DOHH2 (cell line): ENCODE data around the gene GAA.

Experiments used
- H3F3A ChIP-seq: fragments of 200-600 bp; sonication (generic), shearing (Covaris generic); 2 replicates; pipeline ENCODE4 v1.6.0; 2016; ENCODE audit warnings: antibody characterized with exemption, mild to moderate bottlenecking; ENCODE audit not compliant: control insufficient read depth, insufficient read depth
- H3K27ac ChIP-seq: fragments of 200-600 bp; sonication (generic); 2 replicates; pipeline ENCODE4 v1.5.1; 2014; ENCODE audit warnings: low read depth, mild to moderate bottlenecking, low read length, moderate library complexity
- H3K27me3 ChIP-seq: fragments of 200-600 bp; sonication (generic); 2 replicates; pipeline ENCODE4 v1.6.1; 2014; ENCODE audit warnings: mild to moderate bottlenecking, low read length, mixed read lengths; ENCODE audit not compliant: control insufficient read depth
- H3K36me3 ChIP-seq: fragments of 200-600 bp; sonication (generic); 2 replicates; pipeline ENCODE4 v1.6.1; 2014; ENCODE audit warnings: mild to moderate bottlenecking, low read length, moderate library complexity, mixed read lengths; ENCODE audit not compliant: control insufficient read depth
- H3K4me1 ChIP-seq: fragments of 200-600 bp; sonication (generic); 2 replicates; pipeline ENCODE4 v1.6.1; 2014; ENCODE audit warnings: mild to moderate bottlenecking, low read length, mixed read lengths; ENCODE audit not compliant: control insufficient read depth
- H3K4me2 ChIP-seq: fragments of 200-600 bp; sonication (generic); 2 replicates; pipeline ENCODE4 v1.6.0; 2014; ENCODE audit warnings: mild to moderate bottlenecking, low read length, moderate library complexity
- H3K4me3 ChIP-seq: fragments of 200-600 bp; sonication (generic); 2 replicates; pipeline ENCODE4 v1.5.1; 2014; ENCODE audit warnings: mild to moderate bottlenecking, low read length, mixed read lengths
- H3K79me2 ChIP-seq: fragments of 200-600 bp; sonication (generic); 2 replicates; pipeline ENCODE4 v1.6.1; 2014; ENCODE audit warnings: mild to moderate bottlenecking, low read length, mixed read lengths; ENCODE audit not compliant: control insufficient read depth
- H3K9me2 ChIP-seq: fragments of 200-600 bp; sonication (generic); replicated peaks from 2 replicates; pipeline ENCODE4 v1.6.1; 2014; ENCODE audit warnings: mild to moderate bottlenecking, low read length, mixed read lengths; ENCODE audit not compliant: control insufficient read depth
- H3K9me3 ChIP-seq: fragments of 200-600 bp; sonication (generic); 2 replicates; pipeline ENCODE4 v1.6.1; 2014; ENCODE audit warnings: antibody characterized with exemption, low read length, mixed read lengths; ENCODE audit not compliant: control insufficient read depth, insufficient read depth
- H4K20me1 ChIP-seq: fragments of 200-600 bp; sonication (generic); 2 replicates; pipeline ENCODE4 v1.6.0; 2014; ENCODE audit warnings: low read depth, mild to moderate bottlenecking, antibody characterized with exemption, low read length, moderate library complexity; ENCODE audit not compliant: control insufficient read depth, insufficient read depth
- CTCF ChIP-seq: fragments of 200-600 bp; sonication (generic); IDR thresholded peaks from one replicate; pipeline ENCODE4 v1.5.1; 2014; ENCODE audit warnings: antibody characterized with exemption, mild to moderate bottlenecking, low read depth, low read length; ENCODE audit not compliant: poor library complexity, severe bottlenecking
- EZH2phosphoT487 ChIP-seq: fragments of 200-600 bp; sonication (generic); IDR thresholded peaks from 2 replicates; pipeline ENCODE4 v1.6.1; 2017; ENCODE audit warnings: borderline replicate concordance, mild to moderate bottlenecking, antibody characterized with exemption, low read length, moderate library complexity, mixed read lengths

Gene GAA

GRCh38 chr17:80104321-80104955, 3.1 kb downstream of the GAA start:
- no peak for TF ChIP-seq CTCF
- TF ChIP-seq EZH2phosphoT487, result no peak
- H3K27ac ChIP-seq, result no peak overlapping the region
- peaks cover 5% of the 10 kb centered on the region for H3F3A ChIP-seq
- H3K36me3 ChIP-seq, result no peaks in the 10 kb centered on the region
- H4K20me1 ChIP-seq, result no peaks in the 10 kb centered on the region
- no peak overlapping the region for H3K4me2 ChIP-seq
- no peaks in the 10 kb centered on the region for H3K9me3 ChIP-seq
- H3K4me1 ChIP-seq, result peaks cover 26% of the 10 kb centered on the region
- H3K4me3 ChIP-seq, result no peak overlapping the region
- peaks cover 3% of the 10 kb centered on the region; the same call in 1 of the 2 replicates for H3K79me2 ChIP-seq
- H3K9me2 ChIP-seq, result no peaks in the 10 kb centered on the region
- no peaks in the 10 kb centered on the region for H3K27me3 ChIP-seq

GRCh38 chr17:80104956-80105375, 3.6 kb downstream of the GAA start:
- no peaks in the 10 kb centered on the region for H4K20me1 ChIP-seq
- peaks cover 3% of the 10 kb centered on the region; the same call in 1 of the 2 replicates for H3K79me2 ChIP-seq
- no peak for TF ChIP-seq EZH2phosphoT487
- TF ChIP-seq CTCF, result no peak

GRCh38 chr17:80105762-80106161, 4.4 kb downstream of the GAA start:
- Histone ChIP-seq H4K20me1 (no peaks in the 10 kb centered on the region), H3K36me3 (no peaks in the 10 kb centered on the region), H3K79me2 (peaks cover 3% of the 10 kb centered on the region; the same call in 1 of the 2 replicates), H3K27ac (no peak overlapping the region), H3K4me1 (peaks cover 18% of the 10 kb centered on the region), H3K4me3 (no peak overlapping the region), H3K4me2 (no peak overlapping the region), H3K9me3 (no peaks in the 10 kb centered on the region), H3K27me3 (no peaks in the 10 kb centered on the region), H3K9me2 (no peaks in the 10 kb centered on the region), H3F3A (no peaks in the 10 kb centered on the region; the same call in 1 of the 2 replicates)
- no peak for TF ChIP-seq EZH2phosphoT487
- no peak for TF ChIP-seq CTCF

More at GRCh38 chr17:80104956-80105375, 3.6 kb downstream of the GAA start:
- no peak overlapping the region for H3K27ac ChIP-seq
- H3F3A ChIP-seq, result peaks cover 5% of the 10 kb centered on the region
- H3K27me3 ChIP-seq, result no peaks in the 10 kb centered on the region
- H3K9me3 ChIP-seq, result no peaks in the 10 kb centered on the region
- no peaks in the 10 kb centered on the region for H3K36me3 ChIP-seq
- no peaks in the 10 kb centered on the region for H3K9me2 ChIP-seq
- H3K4me2 ChIP-seq, result no peak overlapping the region
- H3K4me3 ChIP-seq, result no peak overlapping the region
- H3K4me1 ChIP-seq, result peaks cover 26% of the 10 kb centered on the region
